Suprapubic skin (tissue), 4 donors: ENCODE results near the gene RUNX1. TPM values are rescaled to one million over a fixed set of nuclear protein-coding genes. Genes with fewer than 3 reads are reported as not detected.

Experiments
- DNase-seq, 2 donors: peaks; one replicate each; pipeline ENCODE4 v3.0.0-alpha.2; 2019; ENCODE audit warnings: low spot score in 2 of 2
- H3K27ac ChIP-seq: fragments of 200-600 bp; sonication (generic); one replicate; pipeline ENCODE4 v1.5.1; 2019
- H3K27me3 ChIP-seq: fragments of 200-600 bp; sonication (generic); one replicate; pipeline ENCODE4 v1.5.1; 2019
- H3K36me3 ChIP-seq: fragments of 200-600 bp; sonication (generic); one replicate; pipeline ENCODE4 v1.5.1; 2019
- H3K4me1 ChIP-seq: fragments of 200-600 bp; sonication (generic); one replicate; pipeline ENCODE4 v1.5.1; 2019
- H3K4me3 ChIP-seq: fragments of 200-600 bp; sonication (generic); one replicate; pipeline ENCODE4 v1.5.1; 2019; ENCODE audit warnings: mild to moderate bottlenecking
- H3K9me3 ChIP-seq: fragments of 200-600 bp; sonication (generic); one replicate; pipeline ENCODE4 v1.5.1; 2019
- EP300 ChIP-seq: sonication (generic); formaldehyde crosslinking; IDR thresholded peaks from one replicate; pipeline ENCODE4 v1.6.1; 2017; ENCODE audit warnings: antibody characterized with exemption
- POLR2A ChIP-seq, 2 donors: fragments of 450-650 bp; IDR thresholded peaks; one replicate each; pipeline ENCODE4 v1.6.1; 2017; ENCODE audit warnings: antibody characterized with exemption in 2 of 2, mild to moderate bottlenecking in 2 of 2, moderate library complexity in 2 of 2
- POLR2AphosphoS5 ChIP-seq, 3 donors: sonication (generic); formaldehyde crosslinking; IDR thresholded peaks; one replicate each; pipeline ENCODE4 v1.6.1; 2017; ENCODE audit warnings: antibody characterized with exemption in 3 of 3
- WGBS: methylation state at CpG from one replicate; pipeline ENCODE4 v1.1.5; 2018; 5-methylcytosine and 5-hydroxymethylcytosine counted together
- total RNA-seq, 4 donors: library from RNA; depleted of rRNA; stranded (reverse); fragments of >200 nt; gene quantifications; one replicate each; pipeline ENCODE4 v1.1.0, GENCODE V29; 2016
- TF ChIP-seq, protein P1 (sequence below), 2 donors: fragments of 200-600 bp in 1 of 2; fragments of 450-650 bp in 1 of 2; sonication (generic) in 1 of 2; IDR thresholded peaks; one replicate each; pipeline ENCODE4 v1.5.1; 2016 to 2019; ENCODE audit warnings: antibody characterized with exemption in 2 of 2, mild to moderate bottlenecking in 1 of 2, moderate library complexity in 1 of 2

RUNX1 gene
- total RNA-seq, 4 donors from 2014 or later = 15.4 to 26.7 (median 20.5) TPM

GRCh38 chr21:35091496-35091895, 42.4 kb upstream of the RUNX1 start:
- no peak overlapping the region for H3K27ac ChIP-seq
- no peak overlapping the region for H3K4me3 ChIP-seq
- DNase-seq = no peak
- no peaks in the 10 kb centered on the region for H3K36me3 ChIP-seq
- H3K9me3 ChIP-seq = no peaks in the 10 kb centered on the region
- TF ChIP-seq, protein P1, sequence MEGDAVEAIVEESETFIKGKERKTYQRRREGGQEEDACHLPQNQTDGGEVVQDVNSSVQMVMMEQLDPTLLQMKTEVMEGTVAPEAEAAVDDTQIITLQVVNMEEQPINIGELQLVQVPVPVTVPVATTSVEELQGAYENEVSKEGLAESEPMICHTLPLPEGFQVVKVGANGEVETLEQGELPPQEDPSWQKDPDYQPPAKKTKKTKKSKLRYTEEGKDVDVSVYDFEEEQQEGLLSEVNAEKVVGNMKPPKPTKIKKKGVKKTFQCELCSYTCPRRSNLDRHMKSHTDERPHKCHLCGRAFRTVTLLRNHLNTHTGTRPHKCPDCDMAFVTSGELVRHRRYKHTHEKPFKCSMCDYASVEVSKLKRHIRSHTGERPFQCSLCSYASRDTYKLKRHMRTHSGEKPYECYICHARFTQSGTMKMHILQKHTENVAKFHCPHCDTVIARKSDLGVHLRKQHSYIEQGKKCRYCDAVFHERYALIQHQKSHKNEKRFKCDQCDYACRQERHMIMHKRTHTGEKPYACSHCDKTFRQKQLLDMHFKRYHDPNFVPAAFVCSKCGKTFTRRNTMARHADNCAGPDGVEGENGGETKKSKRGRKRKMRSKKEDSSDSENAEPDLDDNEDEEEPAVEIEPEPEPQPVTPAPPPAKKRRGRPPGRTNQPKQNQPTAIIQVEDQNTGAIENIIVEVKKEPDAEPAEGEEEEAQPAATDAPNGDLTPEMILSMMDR (IDR thresholded peaks at IDR 0.05) = no peak
- no peak for TF ChIP-seq POLR2AphosphoS5 (IDR thresholded peaks at IDR 0.05)
- TF ChIP-seq EP300 = no peak
- TF ChIP-seq POLR2A (IDR thresholded peaks at IDR 0.05) = no peak
- no peaks in the 10 kb centered on the region for H3K4me1 ChIP-seq
- WGBS = 92% methylated on average over 3 of the region's 3 CpGs
- no peaks in the 10 kb centered on the region for H3K27me3 ChIP-seq

DNA sequence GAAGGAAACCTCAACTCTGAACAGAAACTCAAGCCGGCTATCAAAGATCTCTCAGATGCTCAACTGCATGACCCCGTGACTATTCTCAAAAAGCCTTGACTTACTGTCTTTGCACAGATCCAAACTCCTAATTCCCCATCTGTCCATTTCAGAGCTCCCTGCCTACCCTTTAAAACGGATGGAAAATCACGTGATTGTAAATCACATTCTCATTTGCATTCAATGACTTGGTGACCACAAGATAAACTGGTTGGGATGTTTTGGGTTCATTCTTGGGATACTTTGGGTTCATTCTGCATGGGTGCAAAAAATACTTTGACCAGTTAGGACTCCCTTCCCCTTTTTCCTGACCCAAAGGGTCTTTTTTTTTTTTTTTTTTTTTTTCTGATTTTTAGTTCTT, 41.3 kb upstream of the RUNX1 start:
- Histone ChIP-seq H3K4me1 (no peaks in the 10 kb centered on the region), H3K9me3 (no peaks in the 10 kb centered on the region), H3K4me3 (no peak overlapping the region), H3K27me3 (no peaks in the 10 kb centered on the region), H3K36me3 (no peaks in the 10 kb centered on the region), H3K27ac (no peak overlapping the region)
- no peak for TF ChIP-seq POLR2A (IDR thresholded peaks at IDR 0.05)
- TF ChIP-seq, protein P1 (IDR thresholded peaks at IDR 0.05) = no peak
- no peak for TF ChIP-seq EP300
- no peak for TF ChIP-seq POLR2AphosphoS5 (IDR thresholded peaks at IDR 0.05)
- WGBS = 67% methylated on average over 4 of the region's 4 CpGs
- DNase-seq = no peak

DNA sequence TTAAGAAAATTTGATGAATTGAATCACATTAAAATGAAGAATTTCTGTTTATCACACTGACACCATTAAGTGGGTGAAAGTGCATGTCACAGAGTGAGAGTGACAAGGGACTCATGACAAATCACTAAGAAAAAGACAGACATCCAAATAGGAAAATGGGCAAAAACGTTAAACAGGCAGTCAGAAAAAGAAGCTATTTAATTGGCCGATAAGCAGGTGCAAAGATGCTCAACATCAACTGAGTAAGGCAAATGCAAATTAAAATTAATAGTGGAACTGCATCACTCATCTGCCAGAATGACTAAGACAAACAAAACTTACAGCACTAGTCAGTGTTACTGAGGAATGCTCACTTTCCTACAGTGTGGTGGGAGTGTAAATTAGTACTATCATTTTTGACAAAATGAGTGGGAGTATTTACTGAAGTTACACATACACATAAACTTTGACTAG, 39.2 kb upstream of the RUNX1 start:
- Histone ChIP-seq H3K9me3 (no peaks in the 10 kb centered on the region), H3K4me1 (no peaks in the 10 kb centered on the region), H3K27me3 (no peaks in the 10 kb centered on the region), H3K27ac (no peak overlapping the region), H3K4me3 (no peak overlapping the region), H3K36me3 (no peaks in the 10 kb centered on the region)
- no peak for DNase-seq
- 84% methylated on average over 2 of the region's 2 CpGs for WGBS
- TF ChIP-seq POLR2AphosphoS5 (IDR thresholded peaks at IDR 0.05) = no peak
- TF ChIP-seq EP300 = no peak
- TF ChIP-seq, protein P1 (IDR thresholded peaks at IDR 0.05) = no peak
- no peak for TF ChIP-seq POLR2A (IDR thresholded peaks at IDR 0.05)

DNA sequence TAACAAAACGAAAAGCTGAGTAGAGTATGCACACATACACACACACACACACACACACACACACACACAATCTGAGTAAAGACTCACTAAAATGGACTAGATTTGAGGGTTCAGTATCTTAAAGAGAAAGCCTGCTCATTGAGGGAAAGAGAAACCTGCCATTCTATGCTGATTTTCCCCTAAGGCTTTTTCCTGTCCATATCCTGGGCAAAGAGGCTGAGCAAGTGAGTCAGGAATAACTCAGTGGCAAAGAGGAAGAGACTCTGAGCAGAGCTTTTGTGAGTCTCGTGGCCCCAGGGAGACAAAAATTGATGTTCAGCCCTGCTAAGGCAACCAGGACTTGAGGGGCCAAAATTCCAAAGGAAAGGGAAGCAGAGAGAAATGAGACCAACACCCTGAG, 37.3 kb upstream of the RUNX1 start:
- H3K27ac ChIP-seq = no peak overlapping the region
- H3K4me1 ChIP-seq = no peaks in the 10 kb centered on the region
- no peak for DNase-seq
- 74% methylated on average over 2 of the region's 2 CpGs for WGBS
- H3K9me3 ChIP-seq = no peaks in the 10 kb centered on the region
- no peaks in the 10 kb centered on the region for H3K27me3 ChIP-seq
- TF ChIP-seq POLR2A (IDR thresholded peaks at IDR 0.05) = no peak
- TF ChIP-seq EP300 = no peak
- TF ChIP-seq, protein P1 (IDR thresholded peaks at IDR 0.05) = no peak
- TF ChIP-seq POLR2AphosphoS5 (IDR thresholded peaks at IDR 0.05) = no peak
- H3K4me3 ChIP-seq = no peak overlapping the region
- no peaks in the 10 kb centered on the region for H3K36me3 ChIP-seq

GRCh38 chr21:35084869-35085268, 35.8 kb upstream of the RUNX1 start:
- H3K4me1 ChIP-seq = no peaks in the 10 kb centered on the region
- TF ChIP-seq, protein P1 (IDR thresholded peaks at IDR 0.05) = no peak
- TF ChIP-seq POLR2AphosphoS5 (IDR thresholded peaks at IDR 0.05) = no peak
- TF ChIP-seq EP300 = no peak
- TF ChIP-seq POLR2A (IDR thresholded peaks at IDR 0.05) = no peak
- 47% methylated on average over 3 of the region's 3 CpGs for WGBS
- H3K4me3 ChIP-seq = no peak overlapping the region
- H3K9me3 ChIP-seq = no peaks in the 10 kb centered on the region
- H3K27me3 ChIP-seq = no peaks in the 10 kb centered on the region
- no peak for DNase-seq
- no peaks in the 10 kb centered on the region for H3K36me3 ChIP-seq
- no peak overlapping the region for H3K27ac ChIP-seq
